Kidney glomerular epithelial cell (primary cell): ENCODE results near the gene MPZL1.

ENCODE experiments used
- DNase-seq: peaks from one replicate; lab custom pipeline; 2025; lab: John Stamatoyannopoulos, UW

MPZL1 gene

GRCh38 chr1:167721617-167722151 is at the start of gene MPZL1:
TSS of gene MPZL1 (plus strand) at chr1:167721982. CDS start at chr1:167722152, 170 bp downstream.
- DNase-seq: peak; percentile 76

GRCh38 chr1:167672831-167673230 is 49.0 kb upstream of the MPZL1 start:
- no peak for DNase-seq

GRCh38 chr1:167673265-167673664 is 48.5 kb upstream of the MPZL1 start:
- no peak for DNase-seq

- DNase-seq: no peak
Observed at GRCh38 chr1:167674156-167674555, 47.6 kb upstream of the MPZL1 start.

GRCh38 chr1:167675440-167675839 is 46.3 kb upstream of the MPZL1 start:
- DNase-seq: no peak

GRCh38 chr1:167676205-167676915 is 45.4 kb upstream of the MPZL1 start:
- no peak for DNase-seq

GRCh38 chr1:167676916-167677848 is 44.6 kb upstream of the MPZL1 start:
- DNase-seq: no peak

GRCh38 chr1:167678422-167678821 is 43.4 kb upstream of the MPZL1 start:
- no peak for DNase-seq

GRCh38 chr1:167678838-167679237 is 42.9 kb upstream of the MPZL1 start:
- no peak for DNase-seq

- DNase-seq: no peak
Observed at GRCh38 chr1:167679714-167680113, 42.1 kb upstream of the MPZL1 start.

- DNase-seq: no peak
Observed at GRCh38 chr1:167681024-167681423, 40.8 kb upstream of the MPZL1 start.

- no peak for DNase-seq
Observed at GRCh38 chr1:167681451-167682098, 40.2 kb upstream of the MPZL1 start.

GRCh38 chr1:167683226-167683625 is 38.6 kb upstream of the MPZL1 start:
- no peak for DNase-seq

GRCh38 chr1:167683641-167684502 is 37.9 kb upstream of the MPZL1 start:
- DNase-seq: no peak

- DNase-seq: no peak
Observed at GRCh38 chr1:167685844-167686243, 35.9 kb upstream of the MPZL1 start.

GRCh38 chr1:167687919-167688519 is 33.8 kb upstream of the MPZL1 start:
- DNase-seq: peak; percentile 46

GRCh38 chr1:167689567-167689920 is 32.2 kb upstream of the MPZL1 start:
- no peak for DNase-seq

- DNase-seq: no peak
Observed at GRCh38 chr1:167690053-167690452, 31.7 kb upstream of the MPZL1 start.

GRCh38 chr1:167693425-167694045 is 28.2 kb upstream of the MPZL1 start:
- no peak for DNase-seq

- DNase-seq: no peak
Observed at GRCh38 chr1:167694691-167695090, 27.1 kb upstream of the MPZL1 start.

- no peak for DNase-seq
Observed at GRCh38 chr1:167695147-167695546, 26.6 kb upstream of the MPZL1 start.
